Measurements from ENCODE around the gene C19orf18.
"Not testable (repeated sequence)": the region's sequence is repeated elsewhere in the genome, so short reads cannot be mapped to it uniquely, and the experiment has no call there.

C19orf18 gene

DNA sequence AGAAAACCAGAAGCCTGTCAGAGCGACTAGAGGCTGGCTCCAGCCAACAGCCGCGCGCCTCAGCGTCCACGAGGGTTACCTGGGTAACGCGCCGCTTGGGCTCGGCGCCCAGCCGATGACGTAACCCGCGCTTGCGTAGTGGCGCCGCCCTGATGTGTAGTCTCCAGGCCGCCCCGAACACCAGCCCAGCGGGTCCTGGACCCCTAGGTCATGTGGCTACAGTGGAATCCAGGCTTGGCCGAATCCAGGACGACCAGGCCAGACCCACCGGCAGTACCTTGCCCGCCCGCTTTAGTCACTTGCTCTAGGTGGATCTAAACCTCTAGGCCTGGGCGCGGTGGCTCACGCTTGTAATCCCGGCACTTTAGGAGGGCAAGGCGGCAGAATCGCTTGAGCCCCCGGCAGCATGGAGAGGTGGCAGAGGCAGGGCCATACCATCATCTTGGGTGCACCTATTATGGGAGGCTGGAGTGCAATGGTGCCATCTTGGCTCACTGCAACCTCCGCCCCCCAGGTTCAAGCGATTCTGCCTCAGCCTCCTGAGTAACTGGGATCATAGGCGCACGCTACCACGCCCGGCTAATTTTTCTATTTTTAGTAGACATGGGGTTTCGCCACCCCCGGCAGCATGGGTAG lies 35.5 kb upstream of the C19orf18 start:
- no peaks in the 10 kb centered on the region for H3K27me3 ChIP-seq (replicated peaks)
- H3K4me3 ChIP-seq (ENCODE audit: low read depth, low read length) = peak overlapping the region; percentile 50
- peaks cover 9% of the 10 kb centered on the region for H3K36me3 ChIP-seq (replicated peaks)
- DNase-seq = peak; percentile 90
- in situ Hi-C loops (cut with HindIII; ENCODE audit: low pct_ligation_motif_present, low sequenced_read_pairs) = no loop called here
- TF ChIP-seq, protein P1, sequence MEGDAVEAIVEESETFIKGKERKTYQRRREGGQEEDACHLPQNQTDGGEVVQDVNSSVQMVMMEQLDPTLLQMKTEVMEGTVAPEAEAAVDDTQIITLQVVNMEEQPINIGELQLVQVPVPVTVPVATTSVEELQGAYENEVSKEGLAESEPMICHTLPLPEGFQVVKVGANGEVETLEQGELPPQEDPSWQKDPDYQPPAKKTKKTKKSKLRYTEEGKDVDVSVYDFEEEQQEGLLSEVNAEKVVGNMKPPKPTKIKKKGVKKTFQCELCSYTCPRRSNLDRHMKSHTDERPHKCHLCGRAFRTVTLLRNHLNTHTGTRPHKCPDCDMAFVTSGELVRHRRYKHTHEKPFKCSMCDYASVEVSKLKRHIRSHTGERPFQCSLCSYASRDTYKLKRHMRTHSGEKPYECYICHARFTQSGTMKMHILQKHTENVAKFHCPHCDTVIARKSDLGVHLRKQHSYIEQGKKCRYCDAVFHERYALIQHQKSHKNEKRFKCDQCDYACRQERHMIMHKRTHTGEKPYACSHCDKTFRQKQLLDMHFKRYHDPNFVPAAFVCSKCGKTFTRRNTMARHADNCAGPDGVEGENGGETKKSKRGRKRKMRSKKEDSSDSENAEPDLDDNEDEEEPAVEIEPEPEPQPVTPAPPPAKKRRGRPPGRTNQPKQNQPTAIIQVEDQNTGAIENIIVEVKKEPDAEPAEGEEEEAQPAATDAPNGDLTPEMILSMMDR (IDR thresholded peaks at IDR 0.05; ENCODE audit: low read depth, low read length, missing control alignments) = no peak
- H3K27ac ChIP-seq = no peak overlapping the region

- no peak for DNase-seq
- Histone ChIP-seq H3K27ac (no peak overlapping the region), H3K27me3 (replicated peaks) (no peaks in the 10 kb centered on the region), H3K36me3 (replicated peaks) (peaks cover 12% of the 10 kb centered on the region), H3K4me3 (ENCODE audit: low read depth, low read length) (peak overlapping the region; percentile 50)
- in situ Hi-C loops (cut with HindIII; ENCODE audit: low pct_ligation_motif_present, low sequenced_read_pairs) = no loop called here
- TF ChIP-seq, protein P1 (IDR thresholded peaks at IDR 0.05; ENCODE audit: low read depth, low read length, missing control alignments) = no peak
Measured at GRCh38 chr19:58009301-58009665, 34.9 kb upstream of the C19orf18 start.

DNA sequence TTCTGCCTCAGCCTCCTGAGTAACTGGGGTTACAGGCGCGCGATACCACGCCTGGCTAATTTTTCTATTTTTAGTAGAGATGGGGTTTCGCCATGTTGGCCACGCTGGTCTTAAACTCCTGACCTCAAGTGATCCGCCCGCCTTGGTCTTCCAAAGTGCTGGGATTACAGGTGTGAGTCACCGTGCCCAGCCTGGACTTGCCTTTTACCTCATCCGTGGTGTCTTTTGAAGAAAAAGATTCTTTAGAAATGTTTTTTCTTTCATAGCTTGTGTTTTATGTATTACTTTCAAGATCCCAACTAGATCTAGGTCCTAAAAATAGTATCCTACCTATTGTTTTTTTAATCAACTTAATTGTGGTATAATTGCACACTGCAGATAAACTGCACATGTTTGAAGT lies 34.5 kb upstream of the C19orf18 start:
- peaks cover 12% of the 10 kb centered on the region for H3K36me3 ChIP-seq (replicated peaks)
- in situ Hi-C loops (cut with HindIII; ENCODE audit: low pct_ligation_motif_present, low sequenced_read_pairs); DNase-seq; H3K27ac ChIP-seq; H3K27me3 ChIP-seq (replicated peaks); H3K4me3 ChIP-seq (ENCODE audit: low read depth, low read length): not testable (repeated sequence)

DNA sequence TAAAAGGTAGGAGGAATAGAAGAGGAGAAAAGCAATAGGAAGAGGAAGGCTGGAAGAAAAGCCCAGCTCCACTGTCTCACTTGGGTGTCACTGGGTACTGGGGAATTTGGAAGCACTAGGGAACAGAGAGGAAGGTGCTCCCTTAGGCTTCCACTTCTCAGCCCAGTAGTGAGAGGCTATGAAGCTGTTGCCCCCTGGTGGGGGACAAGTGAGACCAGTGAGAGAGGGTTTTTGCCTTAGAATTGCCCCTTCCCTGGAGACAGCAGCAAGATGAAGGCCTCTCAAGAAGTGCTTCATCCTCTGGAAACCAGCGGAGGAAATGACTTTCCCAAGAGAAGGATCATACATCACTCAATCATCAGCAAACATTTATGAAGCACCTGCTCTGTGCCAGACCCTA lies 33.0 kb upstream of the C19orf18 start:
- in situ Hi-C loops (cut with HindIII; ENCODE audit: low pct_ligation_motif_present, low sequenced_read_pairs) = no loop called here
- H3K27ac ChIP-seq = no peak overlapping the region
- no peaks in the 10 kb centered on the region for H3K27me3 ChIP-seq (replicated peaks)
- DNase-seq = no peak
- peaks cover 12% of the 10 kb centered on the region for H3K36me3 ChIP-seq (replicated peaks)
- H3K4me3 ChIP-seq (ENCODE audit: low read depth, low read length) = no peak overlapping the region
- TF ChIP-seq, protein P1 (IDR thresholded peaks at IDR 0.05; ENCODE audit: low read depth, low read length, missing control alignments) = no peak

DNA sequence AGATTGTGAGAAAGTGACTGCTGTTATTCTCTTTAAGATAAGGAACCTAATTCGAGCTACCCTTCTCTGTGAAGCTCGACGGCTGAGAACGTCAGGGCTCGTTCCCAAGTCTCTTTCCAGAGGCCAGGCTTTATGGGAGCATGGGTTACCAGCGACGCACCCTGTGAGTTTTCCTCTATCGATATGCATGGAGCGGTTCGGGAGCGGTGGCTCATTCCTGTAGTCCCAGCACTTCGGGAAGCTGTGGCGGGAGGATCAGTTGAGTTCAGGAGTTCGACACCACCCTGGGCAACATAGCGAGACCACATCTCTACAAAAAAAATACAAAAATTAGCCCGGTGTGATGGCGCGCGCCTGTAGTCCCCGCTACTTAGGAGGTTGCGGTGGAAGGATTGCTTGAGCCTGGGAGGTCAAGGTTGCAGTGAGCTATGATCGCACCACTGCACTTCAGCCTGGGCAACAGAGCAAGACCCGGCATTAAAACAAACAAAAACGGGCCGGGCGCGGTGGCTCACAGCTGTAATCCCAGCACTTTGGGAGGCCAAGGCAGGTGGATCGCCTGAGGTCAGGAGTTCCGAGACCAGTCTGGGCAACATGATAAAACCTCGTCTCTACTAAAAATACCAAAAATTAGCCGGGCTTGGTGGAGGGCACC lies 29.0 kb upstream of the C19orf18 start:
- in situ Hi-C loops (cut with HindIII; ENCODE audit: low pct_ligation_motif_present, low sequenced_read_pairs) = no loop called here
- no peak for DNase-seq
- peak overlapping the region; percentile 80 for H3K4me3 ChIP-seq (ENCODE audit: low read depth, low read length)
- no peaks in the 10 kb centered on the region for H3K27me3 ChIP-seq (replicated peaks)
- TF ChIP-seq, protein P1 (IDR thresholded peaks at IDR 0.05; ENCODE audit: low read depth, low read length, missing control alignments) = no peak
- H3K27ac ChIP-seq = peak overlapping the region; percentile 84
- H3K36me3 ChIP-seq (replicated peaks) = peaks cover 31% of the 10 kb centered on the region

DNA sequence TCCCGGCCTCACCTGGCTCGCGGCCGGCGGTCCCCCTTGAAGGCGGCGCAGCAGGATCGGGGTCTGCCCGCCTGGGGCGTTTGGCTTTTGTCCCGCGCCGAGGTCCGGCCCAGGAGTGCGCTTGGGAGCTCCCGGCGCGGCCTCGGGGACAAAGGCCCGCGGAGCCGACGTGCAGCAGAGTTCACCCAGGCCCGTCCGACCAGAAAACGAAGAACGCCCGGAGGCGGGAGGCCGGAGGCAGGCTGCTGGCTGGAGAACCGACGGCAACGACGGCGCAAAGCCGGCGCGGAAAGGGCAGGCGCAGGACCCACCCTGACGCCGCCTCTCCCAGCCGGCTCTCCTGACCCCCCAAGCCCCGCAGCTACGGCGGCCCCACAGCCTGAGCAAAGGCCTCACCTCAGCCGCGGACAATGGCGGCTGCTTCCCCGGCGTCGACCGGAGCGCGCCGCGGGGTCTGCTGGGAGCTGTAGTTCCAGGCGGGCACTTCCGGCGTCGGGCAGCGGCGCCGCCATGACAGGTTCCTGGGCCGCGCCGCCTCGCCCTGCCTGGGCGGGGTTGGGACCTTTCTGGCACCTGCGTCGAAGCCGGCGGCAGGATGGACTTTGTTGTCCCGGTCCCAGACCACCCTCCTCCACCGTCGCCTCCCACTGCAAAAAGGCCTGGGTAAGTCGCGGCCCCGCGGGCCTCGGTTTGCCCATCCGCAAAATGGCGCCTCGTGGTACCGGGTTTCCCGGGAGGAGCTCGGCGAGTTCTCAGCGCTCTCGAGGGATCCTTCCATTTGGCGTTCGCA lies 28.2 kb upstream of the C19orf18 start, which contains the start of gene ZNF606:
ZNF606 (minus strand) TSS at position 437 of the 790 bp plus-strand sequence. CDS start 1,501 bp downstream, outside the sequence.
- H3K36me3 ChIP-seq (replicated peaks) = peaks cover 34% of the 10 kb centered on the region
- H3K27ac ChIP-seq = peak within 1 kb of the TSS; percentile 84
- in situ Hi-C loops (cut with HindIII; ENCODE audit: low pct_ligation_motif_present, low sequenced_read_pairs) = no loop called here
- TF ChIP-seq, protein P1 (IDR thresholded peaks at IDR 0.05; ENCODE audit: low read depth, low read length, missing control alignments) = no peak
- peak within 1 kb of the TSS; percentile 80 for H3K4me3 ChIP-seq (ENCODE audit: low read depth, low read length)
- no peaks in the 10 kb centered on the region for H3K27me3 ChIP-seq (replicated peaks)
- DNase-seq = peak; percentile 60

Data from brain microvascular endothelial cell (primary cell).